HG03469 (cell line): ENCODE data around the gene PTPRD.

Source experiments
- ATAC-seq: cut with Tn5 transposase; IDR thresholded peaks from one replicate; pipeline ENCODE4 v1.9.1; 2021; ENCODE audit warnings: mild to moderate bottlenecking, moderate library complexity, moderate number of reproducible peaks; ENCODE audit not compliant: unreplicated experiment

Gene PTPRD

GRCh38 chr9:9791611-9792010 lies 821.2 kb downstream of the PTPRD start:
- ATAC-seq: no peak

GRCh38 chr9:9790216-9790872 lies 822.5 kb downstream of the PTPRD start:
- no peak for ATAC-seq

- ATAC-seq: no peak
Observed at GRCh38 chr9:9783711-9784110, 829.1 kb downstream of the PTPRD start.

- no peak for ATAC-seq
Observed at GRCh38 chr9:9783211-9783610, 829.6 kb downstream of the PTPRD start.

GRCh38 chr9:9778293-9778692 lies 834.5 kb downstream of the PTPRD start:
- no peak for ATAC-seq

- ATAC-seq: no peak
Observed at GRCh38 chr9:9774471-9774870, 838.3 kb downstream of the PTPRD start.

GRCh38 chr9:9771314-9771713 lies 841.5 kb downstream of the PTPRD start:
- no peak for ATAC-seq

- ATAC-seq: no peak
Observed at GRCh38 chr9:9764821-9765220, 848.0 kb downstream of the PTPRD start.

- no peak for ATAC-seq
Observed at GRCh38 chr9:9754186-9754585, 858.6 kb downstream of the PTPRD start.

GRCh38 chr9:9753266-9753665 lies 859.5 kb downstream of the PTPRD start:
- no peak for ATAC-seq

- no peak for ATAC-seq
Observed at GRCh38 chr9:9752722-9753121, 860.1 kb downstream of the PTPRD start.

- ATAC-seq: no peak
Observed at GRCh38 chr9:9751996-9752395, 860.8 kb downstream of the PTPRD start.

GRCh38 chr9:9750719-9751118 lies 862.1 kb downstream of the PTPRD start:
- no peak for ATAC-seq

- ATAC-seq: no peak
Observed at GRCh38 chr9:9749591-9749990, 863.2 kb downstream of the PTPRD start.

GRCh38 chr9:9747787-9748186 lies 865.0 kb downstream of the PTPRD start:
- no peak for ATAC-seq

- no peak for ATAC-seq
Observed at GRCh38 chr9:9746826-9747225, 866.0 kb downstream of the PTPRD start.

- ATAC-seq: no peak
Observed at GRCh38 chr9:9743822-9744221, 869.0 kb downstream of the PTPRD start.

- no peak for ATAC-seq
Observed at GRCh38 chr9:9730174-9730573, 882.6 kb downstream of the PTPRD start.

- no peak for ATAC-seq
Observed at GRCh38 chr9:9729082-9729481, 883.7 kb downstream of the PTPRD start.

- no peak for ATAC-seq
Observed at GRCh38 chr9:9719373-9720112, 893.3 kb downstream of the PTPRD start.

- ATAC-seq: no peak
Observed at GRCh38 chr9:9718691-9719090, 894.1 kb downstream of the PTPRD start.

- no peak for ATAC-seq
Observed at GRCh38 chr9:9679433-9679832, 933.4 kb downstream of the PTPRD start.

- ATAC-seq: no peak
Observed at GRCh38 chr9:9674461-9674860, 938.3 kb downstream of the PTPRD start.
